DOHH2 (cell line): ENCODE data around the gene GPR183.

ENCODE experiments used
- H3F3A ChIP-seq: fragments of 200-600 bp; sonication (generic), shearing (Covaris generic); 2 replicates; pipeline ENCODE4 v1.6.0; 2016; ENCODE audit warnings: antibody characterized with exemption, mild to moderate bottlenecking; ENCODE audit not compliant: control insufficient read depth, insufficient read depth
- H3K27ac ChIP-seq: fragments of 200-600 bp; sonication (generic); 2 replicates; pipeline ENCODE4 v1.5.1; 2014; ENCODE audit warnings: low read depth, mild to moderate bottlenecking, low read length, moderate library complexity
- H3K27me3 ChIP-seq: fragments of 200-600 bp; sonication (generic); 2 replicates; pipeline ENCODE4 v1.6.1; 2014; ENCODE audit warnings: mild to moderate bottlenecking, low read length, mixed read lengths; ENCODE audit not compliant: control insufficient read depth
- H3K36me3 ChIP-seq: fragments of 200-600 bp; sonication (generic); 2 replicates; pipeline ENCODE4 v1.6.1; 2014; ENCODE audit warnings: mild to moderate bottlenecking, low read length, moderate library complexity, mixed read lengths; ENCODE audit not compliant: control insufficient read depth
- H3K4me1 ChIP-seq: fragments of 200-600 bp; sonication (generic); 2 replicates; pipeline ENCODE4 v1.6.1; 2014; ENCODE audit warnings: mild to moderate bottlenecking, low read length, mixed read lengths; ENCODE audit not compliant: control insufficient read depth
- H3K4me2 ChIP-seq: fragments of 200-600 bp; sonication (generic); 2 replicates; pipeline ENCODE4 v1.6.0; 2014; ENCODE audit warnings: mild to moderate bottlenecking, low read length, moderate library complexity
- H3K4me3 ChIP-seq: fragments of 200-600 bp; sonication (generic); 2 replicates; pipeline ENCODE4 v1.5.1; 2014; ENCODE audit warnings: mild to moderate bottlenecking, low read length, mixed read lengths
- H3K79me2 ChIP-seq: fragments of 200-600 bp; sonication (generic); 2 replicates; pipeline ENCODE4 v1.6.1; 2014; ENCODE audit warnings: mild to moderate bottlenecking, low read length, mixed read lengths; ENCODE audit not compliant: control insufficient read depth
- H3K9me2 ChIP-seq: fragments of 200-600 bp; sonication (generic); replicated peaks from 2 replicates; pipeline ENCODE4 v1.6.1; 2014; ENCODE audit warnings: mild to moderate bottlenecking, low read length, mixed read lengths; ENCODE audit not compliant: control insufficient read depth
- H3K9me3 ChIP-seq: fragments of 200-600 bp; sonication (generic); 2 replicates; pipeline ENCODE4 v1.6.1; 2014; ENCODE audit warnings: antibody characterized with exemption, low read length, mixed read lengths; ENCODE audit not compliant: control insufficient read depth, insufficient read depth
- H4K20me1 ChIP-seq: fragments of 200-600 bp; sonication (generic); 2 replicates; pipeline ENCODE4 v1.6.0; 2014; ENCODE audit warnings: low read depth, mild to moderate bottlenecking, antibody characterized with exemption, low read length, moderate library complexity; ENCODE audit not compliant: control insufficient read depth, insufficient read depth
- CTCF ChIP-seq: fragments of 200-600 bp; sonication (generic); IDR thresholded peaks from one replicate; pipeline ENCODE4 v1.5.1; 2014; ENCODE audit warnings: antibody characterized with exemption, mild to moderate bottlenecking, low read depth, low read length; ENCODE audit not compliant: poor library complexity, severe bottlenecking
- EZH2phosphoT487 ChIP-seq: fragments of 200-600 bp; sonication (generic); IDR thresholded peaks from 2 replicates; pipeline ENCODE4 v1.6.1; 2017; ENCODE audit warnings: borderline replicate concordance, mild to moderate bottlenecking, antibody characterized with exemption, low read length, moderate library complexity, mixed read lengths

Gene GPR183

GRCh38 chr13:99326012-99326411, 18.8 kb upstream of the GPR183 start:
- Histone ChIP-seq H4K20me1 (no peaks in the 10 kb centered on the region; the same call in 1 of the 2 replicates), H3K9me2 (no peaks in the 10 kb centered on the region), H3K27ac (no peak overlapping the region), H3K4me1 (peaks cover 18% of the 10 kb centered on the region), H3K27me3 (no peaks in the 10 kb centered on the region), H3K79me2 (no peaks in the 10 kb centered on the region), H3K36me3 (peaks cover 28% of the 10 kb centered on the region), H3F3A (no peaks in the 10 kb centered on the region), H3K9me3 (no peaks in the 10 kb centered on the region), H3K4me2 (peak overlapping the region; percentile 37), H3K4me3 (peak overlapping the region; percentile 20)
- no peak for TF ChIP-seq CTCF
- no peak for TF ChIP-seq EZH2phosphoT487

GRCh38 chr13:99323488-99323887, 16.3 kb upstream of the GPR183 start:
- H3K9me2 ChIP-seq: no peaks in the 10 kb centered on the region
- TF ChIP-seq CTCF: no peak
- TF ChIP-seq EZH2phosphoT487: no peak
- no peak overlapping the region for H3K4me3 ChIP-seq
- H3K36me3 ChIP-seq: peaks cover 30% of the 10 kb centered on the region
- no peaks in the 10 kb centered on the region for H3K79me2 ChIP-seq
- no peak overlapping the region for H3K4me2 ChIP-seq
- no peak overlapping the region for H3K27ac ChIP-seq
- H3K4me1 ChIP-seq: peaks cover 35% of the 10 kb centered on the region
- H3K9me3 ChIP-seq: no peaks in the 10 kb centered on the region
- H3K27me3 ChIP-seq: no peaks in the 10 kb centered on the region
- H3F3A ChIP-seq: peaks cover 3% of the 10 kb centered on the region; the same call in 1 of the 2 replicates
- no peaks in the 10 kb centered on the region; the same call in 1 of the 2 replicates for H4K20me1 ChIP-seq

GRCh38 chr13:99322297-99323103, 15.3 kb upstream of the GPR183 start:
- peaks cover 35% of the 10 kb centered on the region for H3K4me1 ChIP-seq
- TF ChIP-seq CTCF (no peak), EZH2phosphoT487 (no peak)
- no peak overlapping the region for H3K4me3 ChIP-seq
- no peaks in the 10 kb centered on the region for H3K9me2 ChIP-seq
- peaks cover 3% of the 10 kb centered on the region; the same call in 1 of the 2 replicates for H3F3A ChIP-seq
- no peaks in the 10 kb centered on the region for H3K9me3 ChIP-seq
- H4K20me1 ChIP-seq: no peaks in the 10 kb centered on the region; the same call in 1 of the 2 replicates
- H3K4me2 ChIP-seq: no peak overlapping the region
- H3K36me3 ChIP-seq: peaks cover 27% of the 10 kb centered on the region
- no peaks in the 10 kb centered on the region for H3K27me3 ChIP-seq
- no peaks in the 10 kb centered on the region for H3K79me2 ChIP-seq
- H3K27ac ChIP-seq: no peak overlapping the region
